Stimulated activated CD4-positive, alpha-beta T cell treated with anti-CD3 and anti-CD28 coated beads, Interleukin-1b, Interleukin-23, amount 100 ng/mL, for 1 hour (primary cell): Measurements from ENCODE around the gene PGS1.
"Not testable (repeated sequence)": the region's sequence is repeated elsewhere in the genome, so short reads cannot be mapped to it uniquely, and the experiment has no call there.

ENCODE experiments used
- DNase-seq, 2 donors: peaks; one replicate each; pipeline ENCODE4 v3.0.0-alpha.2; 2020; ENCODE audit warnings: low read depth in 2 of 2

The PGS1 gene, protein sequence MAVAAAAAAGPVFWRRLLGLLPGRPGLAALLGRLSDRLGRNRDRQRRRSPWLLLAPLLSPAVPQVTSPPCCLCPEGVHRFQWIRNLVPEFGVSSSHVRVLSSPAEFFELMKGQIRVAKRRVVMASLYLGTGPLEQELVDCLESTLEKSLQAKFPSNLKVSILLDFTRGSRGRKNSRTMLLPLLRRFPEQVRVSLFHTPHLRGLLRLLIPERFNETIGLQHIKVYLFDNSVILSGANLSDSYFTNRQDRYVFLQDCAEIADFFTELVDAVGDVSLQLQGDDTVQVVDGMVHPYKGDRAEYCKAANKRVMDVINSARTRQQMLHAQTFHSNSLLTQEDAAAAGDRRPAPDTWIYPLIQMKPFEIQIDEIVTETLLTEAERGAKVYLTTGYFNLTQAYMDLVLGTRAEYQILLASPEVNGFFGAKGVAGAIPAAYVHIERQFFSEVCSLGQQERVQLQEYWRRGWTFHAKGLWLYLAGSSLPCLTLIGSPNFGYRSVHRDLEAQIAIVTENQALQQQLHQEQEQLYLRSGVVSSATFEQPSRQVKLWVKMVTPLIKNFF

DNA sequence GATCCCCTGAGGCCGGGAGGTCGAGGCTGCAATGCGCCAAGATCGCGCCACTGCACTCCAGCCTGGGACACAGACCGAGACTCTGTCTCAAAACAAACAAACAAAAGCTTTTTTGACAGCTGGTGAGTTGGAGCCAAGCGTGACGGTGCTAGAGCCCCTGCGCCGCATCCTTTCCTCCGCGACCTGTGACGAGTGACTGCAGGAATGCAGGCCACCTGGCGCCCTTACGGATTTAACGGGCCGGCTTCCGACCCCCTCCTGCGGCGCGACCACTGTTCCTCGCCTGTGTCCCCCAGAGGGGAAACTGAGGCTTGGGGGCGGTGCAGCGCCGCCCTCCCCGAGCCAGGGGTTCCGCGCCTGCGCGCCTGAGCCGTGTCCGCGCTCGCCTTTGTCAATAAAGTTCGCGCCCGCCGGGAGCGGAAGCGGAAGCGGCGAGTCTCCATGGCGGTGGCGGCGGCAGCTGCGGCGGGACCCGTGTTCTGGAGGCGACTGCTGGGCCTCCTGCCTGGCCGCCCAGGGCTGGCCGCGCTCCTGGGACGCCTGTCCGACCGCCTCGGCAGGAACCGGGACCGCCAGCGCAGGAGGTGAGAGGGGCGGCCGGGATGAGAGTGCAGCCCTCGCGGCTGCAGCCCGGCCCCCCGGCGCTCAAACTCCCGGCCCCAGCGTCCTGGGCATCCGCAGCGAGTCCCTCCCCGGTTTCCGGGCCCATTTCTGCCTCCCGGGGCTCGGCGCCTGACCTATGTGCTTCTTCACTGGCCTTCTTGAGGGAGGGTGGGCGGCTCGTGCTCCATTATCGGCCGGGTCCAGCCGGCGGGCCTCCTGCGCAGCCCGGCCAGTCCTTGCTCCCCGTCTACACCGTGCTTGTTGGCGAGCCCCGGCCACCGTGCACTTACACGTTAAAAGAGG lies at the start of gene PGS1:
PGS1 (plus strand) TSS at position 425 of the 906 bp plus-strand sequence; CDS start at position 442, 17 bp downstream.
- peak; percentile 52 to 65 for DNase-seq

DNA sequence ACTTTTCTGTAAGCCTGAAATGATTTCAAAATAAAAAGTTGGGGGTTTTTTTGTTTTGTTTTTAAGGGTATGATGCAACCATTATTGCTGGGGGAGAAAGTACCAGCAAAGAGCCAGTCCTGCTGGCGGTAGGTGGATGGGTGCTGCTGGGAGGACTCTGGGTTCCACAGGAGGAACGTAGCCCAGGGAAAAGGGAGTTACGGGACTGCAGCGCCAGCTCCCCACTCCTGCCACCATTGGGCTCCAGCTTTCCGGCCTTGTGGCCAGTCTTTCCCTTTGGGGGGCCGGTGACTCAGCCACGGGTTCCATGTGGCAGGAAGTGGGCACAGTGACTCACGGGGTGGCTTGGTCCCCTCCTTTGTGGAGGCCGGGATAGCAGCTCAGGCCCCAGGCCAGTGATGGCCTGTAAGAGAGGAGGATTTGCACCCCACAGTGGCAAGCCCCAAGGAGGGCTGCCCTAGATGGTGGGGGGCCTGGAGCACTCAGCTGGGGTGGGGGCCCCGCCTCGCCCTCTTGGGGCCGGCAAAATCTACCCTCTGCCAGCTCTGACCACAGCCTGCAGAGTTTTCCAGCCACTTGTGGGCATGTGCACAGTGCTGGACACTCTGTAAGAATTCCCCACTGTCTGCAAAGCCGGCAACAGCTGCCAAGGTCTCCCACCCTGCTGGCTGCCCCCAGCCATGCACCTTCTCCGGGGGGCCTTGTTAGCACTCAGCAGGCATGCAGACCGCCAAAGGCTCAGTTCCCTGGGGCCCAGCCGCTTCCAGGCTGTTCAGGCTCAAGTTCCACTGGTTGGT lies 49.0 kb upstream of the PGS1 start:
- DNase-seq, result no peak

DNA sequence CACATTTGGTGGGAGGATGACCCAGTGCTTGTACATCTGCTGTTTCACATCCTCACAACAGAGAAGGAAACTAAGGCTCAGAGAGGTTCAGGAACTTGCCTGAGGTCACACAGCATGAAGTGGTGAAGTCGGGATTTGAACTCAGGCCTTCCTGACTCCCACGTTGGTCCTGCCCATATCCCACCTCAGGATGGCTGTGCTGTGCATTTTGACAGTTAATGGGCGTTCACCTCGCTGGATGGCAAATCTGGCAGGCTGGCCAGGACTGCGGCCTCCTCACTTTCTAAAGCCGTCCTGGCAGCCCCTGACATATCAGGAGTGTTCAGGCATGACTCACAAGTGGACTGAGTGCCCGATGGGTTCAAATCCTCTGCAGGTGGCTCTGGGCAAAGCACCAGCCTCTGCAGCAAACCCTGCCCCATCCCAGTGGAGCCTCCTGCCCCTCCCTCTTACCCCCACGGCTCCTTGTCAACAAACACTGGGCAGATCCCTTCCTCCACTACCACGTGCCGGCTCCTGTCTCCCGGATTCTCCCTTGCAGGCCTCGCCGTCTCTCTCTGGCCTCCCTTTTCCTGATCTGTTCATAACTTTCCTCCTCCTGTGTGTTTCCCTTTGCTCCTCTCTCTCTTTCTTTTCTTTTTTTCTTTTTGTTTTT lies 47.8 kb upstream of the PGS1 start:
- no peak for DNase-seq

DNA sequence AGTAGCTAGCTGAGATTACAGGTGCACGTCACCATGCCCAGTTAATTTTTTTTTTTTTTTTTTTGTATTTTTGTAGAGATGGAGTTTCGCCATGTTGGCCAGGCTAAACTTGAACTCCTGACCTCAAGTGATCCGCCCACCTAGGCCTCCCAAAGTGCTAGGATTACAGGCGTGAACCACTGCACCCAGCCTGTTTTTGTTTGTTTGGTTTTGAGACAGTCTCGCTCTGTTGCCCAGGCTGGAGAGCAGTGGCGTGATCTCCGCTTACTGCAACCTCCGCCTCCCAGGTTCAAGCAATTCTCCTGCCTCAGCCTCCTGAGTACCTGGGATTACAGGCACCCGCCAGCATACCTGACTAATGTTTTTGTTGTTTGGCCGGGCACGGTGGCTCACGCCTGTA lies 47.1 kb upstream of the PGS1 start:
- not testable (repeated sequence) for DNase-seq

DNA sequence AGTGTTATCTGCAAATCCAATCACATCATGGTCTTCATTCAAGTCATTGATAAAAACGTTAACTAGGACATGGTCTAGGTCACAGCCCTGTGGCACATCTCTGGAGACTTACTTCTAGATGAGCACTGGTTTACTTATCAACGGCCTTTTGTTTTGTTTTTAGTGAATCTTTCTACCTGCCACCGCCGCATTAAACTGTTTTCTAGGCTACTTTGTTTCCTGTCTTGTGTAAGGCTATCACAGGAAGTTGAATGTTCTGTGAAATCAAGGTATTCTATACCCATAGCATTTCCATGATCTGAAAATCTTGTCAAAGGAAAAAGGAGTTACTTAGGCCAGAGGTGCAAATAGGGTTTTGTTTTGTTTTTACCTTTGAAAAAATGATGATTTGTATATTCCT lies 45.5 kb upstream of the PGS1 start:
- DNase-seq, result no peak

DNA sequence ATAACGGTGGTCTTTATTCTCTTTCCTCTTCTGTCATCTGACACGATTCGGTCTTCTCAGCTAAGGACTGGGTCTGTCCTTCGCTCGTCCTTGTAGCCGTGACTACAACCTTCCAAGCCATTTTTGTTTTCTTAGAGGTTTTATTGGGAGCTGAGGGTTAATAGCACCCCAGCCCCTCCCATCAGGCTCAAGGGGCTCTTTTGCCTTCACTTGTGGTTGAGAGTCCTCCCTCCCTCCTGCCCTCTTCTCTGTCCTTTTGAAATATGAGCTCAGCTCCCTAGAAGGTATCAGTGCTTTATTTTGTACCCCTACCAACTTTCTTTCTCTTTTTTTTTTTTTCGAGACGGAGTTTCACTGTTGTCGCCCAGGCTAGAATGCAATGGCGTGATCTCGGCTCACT lies 43.2 kb upstream of the PGS1 start:
- no peak for DNase-seq

DNA sequence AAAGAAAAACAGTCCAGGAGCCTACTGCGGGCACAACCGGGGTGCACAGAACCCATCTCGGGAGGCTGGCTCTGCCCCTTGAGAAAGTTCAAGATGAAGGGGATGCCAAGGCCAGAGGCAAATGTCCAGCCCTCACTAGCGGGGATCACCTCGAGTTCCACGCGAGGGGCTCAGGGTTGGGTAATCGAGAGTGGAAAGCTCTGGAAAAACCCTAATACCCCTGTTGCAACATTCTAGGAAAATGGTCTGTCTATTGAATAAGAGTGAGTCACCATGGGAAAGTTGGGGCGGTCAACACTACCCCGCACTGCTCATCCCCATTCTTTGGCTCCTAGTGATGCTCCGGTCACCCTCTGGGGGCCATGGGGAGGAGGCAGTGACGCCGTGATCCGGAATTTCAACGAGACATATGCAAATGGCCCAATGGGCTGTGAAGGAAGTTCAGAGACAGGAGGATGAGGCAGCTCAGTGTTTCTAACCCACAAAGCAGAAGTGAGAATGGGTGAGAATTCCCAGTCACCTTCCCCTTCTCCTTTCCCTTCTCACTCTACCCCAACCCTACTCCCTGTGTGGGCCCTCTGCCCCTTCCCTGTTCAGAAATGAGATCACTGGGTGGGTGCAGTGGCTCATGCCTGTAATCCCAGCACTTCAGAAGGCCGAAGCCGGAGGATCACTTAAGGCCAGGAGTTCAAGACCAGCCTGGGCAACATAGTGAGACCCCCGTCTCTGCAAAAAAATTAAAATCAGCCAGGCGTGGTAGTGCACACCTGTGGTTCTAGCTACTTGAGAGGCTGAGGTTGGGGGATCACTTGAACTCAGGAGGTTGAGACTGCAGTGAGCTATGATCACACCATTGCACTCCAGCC lies 41.0 kb upstream of the PGS1 start:
- DNase-seq, result no peak

DNA sequence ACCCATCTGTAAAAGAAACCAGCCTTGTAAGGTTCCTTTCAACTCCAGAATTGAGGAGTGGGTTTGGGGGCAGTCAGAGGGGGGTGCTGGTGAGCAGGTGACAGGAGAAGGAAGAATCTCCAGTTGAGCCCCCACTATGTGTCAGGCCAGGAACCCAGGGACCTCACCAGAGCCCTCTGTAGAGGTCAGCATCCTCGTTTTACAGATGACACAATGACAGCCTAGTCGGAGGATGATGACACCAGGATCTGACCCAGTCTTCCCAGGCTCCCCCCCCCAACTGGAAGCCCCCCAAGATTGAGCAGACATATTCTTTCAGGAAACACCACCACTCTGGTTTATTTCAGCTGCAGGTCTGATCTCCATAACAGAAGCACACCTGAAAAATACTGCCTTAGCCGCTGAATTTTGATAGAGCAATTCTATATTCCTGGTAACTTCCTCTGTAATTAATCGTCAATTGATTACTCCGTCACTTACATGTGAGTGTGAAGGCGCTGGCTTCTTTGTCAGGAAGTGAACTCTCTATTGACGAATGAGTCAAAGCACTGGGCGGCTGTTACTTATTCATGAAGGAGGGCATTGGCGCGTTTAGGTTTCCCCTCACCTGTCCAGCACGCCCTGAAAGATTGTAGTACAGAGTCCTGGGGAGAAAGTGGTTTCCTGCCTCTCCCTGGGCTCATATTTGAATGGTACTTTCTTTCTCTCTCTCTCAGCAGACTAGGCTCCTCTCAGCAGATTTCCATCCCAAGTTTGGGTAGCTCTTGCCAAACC lies 39.8 kb upstream of the PGS1 start:
- no peak for DNase-seq

DNA sequence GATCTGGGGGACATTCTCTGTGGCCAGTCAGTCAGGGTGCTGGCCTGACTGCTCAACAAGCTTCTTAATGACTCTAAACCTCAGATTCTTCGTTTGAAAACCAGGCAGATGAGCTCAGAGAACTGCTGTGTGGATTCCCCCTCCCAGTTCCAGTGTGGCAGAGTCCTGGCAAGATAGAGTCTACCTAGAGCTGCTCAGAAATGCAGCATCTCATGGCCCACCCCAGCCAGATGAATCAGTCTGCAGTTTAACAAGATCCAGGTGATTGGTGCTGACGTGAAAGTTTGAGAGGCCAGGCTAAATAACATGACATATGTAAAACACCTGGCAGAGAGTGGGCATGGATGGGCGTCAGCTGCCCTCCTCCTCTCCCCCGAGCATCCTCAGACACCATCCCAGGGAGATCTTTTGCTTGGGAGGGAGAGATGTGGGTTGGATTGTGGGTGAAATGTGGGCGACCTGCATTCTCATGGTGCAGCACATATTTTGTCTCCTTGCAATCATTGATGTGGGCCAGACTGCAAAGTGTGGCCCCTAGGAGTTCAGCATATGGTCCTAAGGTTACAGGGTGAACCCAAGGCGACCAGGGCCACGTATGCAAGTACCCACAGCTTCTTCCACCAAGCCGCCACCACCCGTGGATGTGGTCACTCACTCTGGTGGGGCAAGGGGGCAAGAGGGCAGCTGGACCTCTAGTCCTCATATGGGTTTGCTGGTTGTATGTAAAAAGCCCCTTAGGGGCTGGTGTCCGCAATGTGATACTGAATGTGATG lies 38.1 kb upstream of the PGS1 start:
- DNase-seq, result no peak

DNA sequence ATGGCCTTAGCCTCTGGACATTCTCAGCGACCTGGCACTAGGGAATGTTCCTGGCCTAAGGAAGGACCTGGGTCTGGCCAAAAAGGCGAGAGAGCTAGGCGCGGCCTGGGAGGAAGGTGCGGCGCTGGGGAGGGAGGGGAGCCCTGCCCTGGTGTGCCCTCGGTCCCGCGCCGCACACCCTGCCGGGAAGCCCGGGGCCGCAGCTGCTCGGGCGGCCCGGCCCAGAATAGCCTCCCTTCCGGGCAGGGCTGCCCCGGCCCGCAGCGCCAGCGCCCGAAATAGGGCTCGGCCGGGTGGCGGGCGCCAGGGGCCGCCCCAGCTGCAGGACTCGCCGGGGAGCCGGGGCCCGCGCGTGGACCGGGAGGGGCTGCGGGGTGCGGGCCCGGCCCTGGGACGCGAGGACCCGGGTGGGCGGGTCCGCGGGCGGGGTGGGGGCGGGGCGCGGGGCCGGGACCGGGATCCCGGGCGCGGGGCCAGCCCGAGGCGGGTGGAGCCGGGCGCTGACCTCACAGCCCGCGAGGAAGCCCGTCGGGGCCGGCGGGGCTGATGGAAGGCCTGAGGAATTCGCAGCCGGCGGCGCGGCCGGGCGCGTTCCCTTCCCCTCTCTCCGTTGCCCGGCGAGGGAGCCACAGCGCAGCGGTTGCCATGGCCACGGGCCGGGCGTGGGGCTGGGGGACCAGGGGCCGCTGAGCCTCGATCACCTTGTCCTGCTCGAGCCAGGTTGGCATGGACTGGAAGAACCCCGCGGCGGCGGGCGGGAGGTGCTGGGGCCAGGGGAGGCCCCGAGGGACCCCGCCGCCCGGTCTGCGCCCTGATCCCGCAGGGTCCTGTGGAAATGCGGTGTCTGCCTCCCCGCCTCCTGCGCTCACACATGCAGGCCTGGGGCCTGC lies 36.6 kb upstream of the PGS1 start:
- no peak for DNase-seq

DNA sequence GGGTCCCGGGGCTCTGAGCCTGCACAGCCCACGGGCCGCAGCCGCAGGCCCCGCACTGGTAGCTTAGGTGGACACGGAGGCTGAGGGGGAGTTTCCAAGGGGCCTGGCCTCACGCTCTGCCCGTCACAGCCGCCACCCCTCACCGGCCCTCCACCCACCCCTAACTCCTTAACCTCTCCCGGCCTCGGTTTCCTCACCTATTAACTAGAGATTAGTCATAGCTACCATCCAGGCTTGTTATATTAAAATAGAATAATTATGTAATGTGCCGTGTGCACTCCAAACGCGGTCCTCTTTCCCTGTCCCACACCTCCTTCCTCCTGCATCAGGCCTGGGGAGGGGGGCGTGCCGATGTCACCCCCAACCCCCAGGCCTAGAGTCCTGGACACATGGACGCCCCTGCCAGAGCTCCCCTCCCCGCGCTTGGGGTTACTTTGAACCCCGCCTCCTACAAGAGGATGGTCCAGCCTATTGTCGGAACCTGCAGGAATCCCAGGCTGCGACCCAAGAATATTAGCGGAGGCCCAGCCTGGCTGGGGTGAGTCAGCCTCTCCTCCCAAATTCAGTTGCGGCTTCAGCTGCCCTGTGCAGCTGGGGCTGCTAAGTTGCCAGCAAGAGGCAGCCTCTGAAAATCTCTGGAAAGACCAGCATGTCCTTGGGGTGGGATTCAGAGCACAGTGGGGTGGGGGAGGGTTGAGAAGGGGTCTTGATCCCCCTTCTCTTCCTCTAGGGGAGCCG lies 35.8 kb upstream of the PGS1 start:
- DNase-seq, result no peak

DNA sequence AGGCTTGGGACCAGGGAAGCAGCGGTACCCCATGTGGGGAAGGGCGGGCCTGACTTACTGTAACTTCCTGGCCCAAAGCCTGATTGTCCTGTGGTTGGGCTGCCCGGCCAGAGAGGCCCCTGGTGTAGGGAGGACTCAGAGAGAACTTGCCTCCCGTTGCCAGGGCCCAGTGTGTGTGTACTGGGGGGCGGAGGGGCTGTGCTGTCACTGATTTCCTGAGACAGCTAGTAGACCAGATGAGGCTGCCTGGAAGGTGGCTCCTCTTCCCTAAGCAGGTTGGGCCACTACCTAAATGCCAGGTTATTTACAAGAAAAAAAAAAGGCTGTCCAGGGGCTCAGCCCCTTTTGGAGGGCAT lies 35.3 kb upstream of the PGS1 start:
- no peak for DNase-seq

DNA sequence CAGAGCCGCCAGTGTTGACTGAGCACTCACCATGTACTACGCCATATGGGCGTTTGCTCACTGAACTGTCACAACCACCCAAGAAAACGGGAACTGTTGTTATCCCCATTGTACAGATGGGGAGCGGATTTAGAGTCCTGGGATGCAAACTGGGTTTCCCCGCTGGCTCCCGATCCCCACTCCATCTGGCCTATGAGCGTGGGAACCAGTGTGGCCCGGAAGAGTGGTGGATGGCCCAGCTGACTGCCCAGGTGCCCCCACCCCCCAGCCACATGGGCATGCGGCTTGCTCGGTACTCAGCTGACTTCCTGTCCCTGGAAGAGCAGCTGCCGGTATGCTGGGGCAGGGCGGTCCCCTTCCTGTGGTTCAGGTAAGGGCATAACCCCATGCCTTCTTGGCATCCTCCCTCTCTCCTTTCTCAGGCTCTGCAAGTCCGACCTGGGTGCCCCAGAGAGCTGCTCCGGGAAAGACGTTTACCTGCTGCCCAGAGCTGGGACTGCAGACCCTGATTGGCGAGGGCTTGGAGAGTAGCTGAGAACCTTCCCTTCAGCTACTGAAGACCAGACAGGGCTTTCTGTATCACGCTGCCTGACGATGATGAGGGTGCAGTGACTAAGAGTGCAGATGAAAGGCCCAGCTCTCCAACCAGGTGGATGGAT lies 34.8 kb upstream of the PGS1 start:
- DNase-seq, result no peak

DNA sequence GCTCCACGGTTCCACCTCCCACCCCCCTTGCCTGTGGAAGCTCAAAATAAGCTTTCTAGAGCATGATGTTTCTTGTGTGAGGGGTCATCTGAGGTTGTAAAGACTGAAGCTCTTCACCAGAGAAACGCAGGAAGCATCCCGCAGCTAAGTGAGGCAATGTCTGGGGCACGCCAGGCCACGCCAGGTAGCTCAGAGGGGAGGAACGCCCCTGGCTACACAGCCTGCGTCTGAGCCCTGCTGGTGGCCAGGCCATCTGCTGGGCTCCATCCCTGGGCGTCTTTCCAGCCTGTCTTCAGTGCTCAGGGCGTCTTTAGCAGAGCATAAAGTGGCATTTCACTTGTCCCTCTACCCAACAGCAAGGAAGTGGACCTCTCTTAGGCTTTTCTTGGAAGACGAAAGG lies 33.8 kb upstream of the PGS1 start:
- DNase-seq, result no peak

DNA sequence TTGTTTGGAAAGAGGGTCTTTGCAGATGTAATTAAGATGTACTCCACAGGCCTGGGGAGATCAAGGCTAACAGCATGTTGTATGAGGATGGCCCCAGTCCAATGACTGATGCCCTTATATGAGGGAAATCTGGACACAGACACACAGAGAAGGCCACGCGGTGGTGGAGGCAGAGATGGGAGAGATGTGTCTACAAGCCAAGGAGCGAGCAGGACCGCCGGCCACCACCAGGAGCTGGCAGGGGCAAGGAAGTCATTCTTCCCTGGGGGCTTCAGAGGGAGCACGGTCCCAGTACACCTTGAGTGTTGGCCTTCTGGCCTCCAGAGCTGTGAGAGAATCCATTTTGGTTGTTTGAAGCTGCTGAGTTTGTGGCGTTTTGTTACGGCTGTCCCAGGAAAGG lies 33.3 kb upstream of the PGS1 start:
- no peak for DNase-seq

DNA sequence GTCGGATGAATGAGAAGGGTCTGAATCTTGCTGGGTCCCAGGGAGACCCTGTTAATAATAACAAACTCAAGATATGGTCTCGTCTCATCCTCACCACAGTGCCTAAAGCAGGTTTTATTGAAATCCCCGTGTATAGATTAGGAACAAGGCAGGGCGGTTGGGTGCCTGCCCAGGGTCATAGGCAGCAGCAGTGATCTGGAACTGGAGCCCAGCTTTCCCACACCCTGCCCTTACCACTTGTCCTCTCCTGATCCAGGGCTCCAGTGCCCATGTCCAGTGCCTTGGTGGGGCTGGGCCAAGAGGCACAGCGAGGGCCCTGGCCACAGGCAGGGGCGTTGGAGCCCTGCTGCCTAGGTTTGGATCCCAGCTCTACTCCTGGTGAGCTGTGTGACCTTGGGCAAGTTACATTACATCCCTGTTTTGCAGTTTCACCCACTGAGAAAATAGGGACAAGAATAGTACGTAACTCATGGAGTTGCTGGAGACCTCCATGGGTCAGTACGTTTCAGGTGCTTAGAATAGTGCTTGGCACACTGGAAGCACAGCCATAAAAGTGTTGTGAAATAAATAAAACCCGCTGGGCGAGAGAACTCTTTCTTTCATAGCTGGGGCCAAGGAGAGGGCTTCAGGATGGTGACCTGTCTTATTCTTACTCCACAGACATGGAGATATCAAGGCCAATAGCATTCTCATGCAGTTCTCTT lies 32.5 kb upstream of the PGS1 start:
- no peak for DNase-seq
